Amniotic stem cell (primary cell): Measurements from ENCODE around the gene PSMD1.

Experiments used
- DNase-seq: peaks from one replicate; lab custom pipeline; 2025; lab: John Stamatoyannopoulos, UW

PSMD1 gene

GRCh38 chr2:231036131-231036530, 20.5 kb upstream of the PSMD1 start:
- DNase-seq: no peak

GRCh38 chr2:231036578-231037106, 20.0 kb upstream of the PSMD1 start:
- no peak for DNase-seq

DNA sequence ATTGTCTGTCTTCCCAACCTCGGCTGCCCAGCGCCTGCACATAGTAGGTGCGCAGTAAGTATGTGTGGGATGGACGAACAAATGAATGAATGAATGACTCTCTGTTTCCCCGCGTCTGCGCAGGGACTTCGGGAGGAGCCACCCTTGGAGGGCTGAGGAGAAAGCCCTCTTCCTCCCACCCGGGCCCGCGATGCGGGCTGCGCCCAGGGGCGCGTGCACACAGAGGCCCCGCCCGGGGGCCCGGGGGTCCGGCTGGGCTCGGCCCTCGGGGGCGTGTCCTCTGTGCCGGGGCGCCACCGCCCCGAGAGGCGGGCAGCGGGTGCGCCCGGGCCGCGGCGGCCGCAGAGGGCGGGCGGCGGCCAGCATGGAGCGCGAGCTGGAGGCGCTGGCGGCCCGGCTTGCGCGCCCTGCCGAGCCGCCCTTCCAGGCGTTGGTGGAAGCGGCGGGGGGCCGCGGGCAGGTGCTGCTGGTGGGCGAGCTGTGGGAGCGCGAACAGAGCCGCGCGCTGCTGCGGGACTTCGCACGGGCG, 19.4 kb upstream of the PSMD1 start, which contains the start of gene C2orf72:
Gene C2orf72 (plus strand): TSS at position 322 of the 529 bp plus-strand sequence. CDS start 43 bp downstream, at position 365.
- no peak for DNase-seq

DNA sequence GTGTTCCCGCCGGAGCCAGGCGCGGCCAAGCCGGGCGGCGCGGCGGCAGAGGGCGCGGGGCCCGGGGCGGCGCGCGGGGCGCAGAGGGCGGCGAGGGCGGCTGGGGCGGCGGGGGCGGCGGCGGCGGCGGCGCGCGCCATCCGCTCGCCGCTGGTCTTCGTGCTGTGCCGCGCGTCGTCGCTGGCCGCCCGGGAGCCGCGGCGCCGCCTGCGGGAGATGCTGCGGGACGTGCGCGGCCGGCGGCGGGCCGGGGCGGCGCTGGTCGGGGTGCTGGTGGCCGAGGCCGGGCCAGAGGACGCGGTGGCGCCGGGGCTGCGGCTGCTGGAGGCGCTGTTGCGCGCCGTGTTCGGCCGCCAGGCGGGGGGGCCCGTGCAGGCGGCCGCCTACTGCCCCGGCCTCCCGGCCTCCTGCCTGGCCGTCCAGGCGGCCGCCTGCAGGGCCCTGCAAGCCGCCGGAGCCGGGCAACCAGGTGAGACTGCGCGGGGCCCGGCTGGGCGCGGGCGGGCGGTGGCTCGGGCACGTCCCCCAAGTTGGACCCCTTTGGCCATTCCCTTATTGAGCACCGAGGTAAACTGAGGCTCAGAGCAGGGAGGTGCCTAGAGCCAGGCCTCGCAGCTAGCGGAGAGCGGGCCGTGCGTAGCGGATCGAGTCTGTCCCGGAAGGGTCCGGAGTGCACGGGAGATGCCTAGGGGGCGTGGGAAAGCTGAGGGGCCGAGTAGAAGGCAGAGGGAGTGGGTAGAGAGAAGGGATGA, 18.8 kb upstream of the PSMD1 start:
- DNase-seq: no peak

- no peak for DNase-seq
Observed at GRCh38 chr2:231038483-231039293, 18.0 kb upstream of the PSMD1 start.

- no peak for DNase-seq
Observed at GRCh38 chr2:231039294-231039664, 17.4 kb upstream of the PSMD1 start.

GRCh38 chr2:231039821-231040364, 16.8 kb upstream of the PSMD1 start:
- DNase-seq: no peak

DNA sequence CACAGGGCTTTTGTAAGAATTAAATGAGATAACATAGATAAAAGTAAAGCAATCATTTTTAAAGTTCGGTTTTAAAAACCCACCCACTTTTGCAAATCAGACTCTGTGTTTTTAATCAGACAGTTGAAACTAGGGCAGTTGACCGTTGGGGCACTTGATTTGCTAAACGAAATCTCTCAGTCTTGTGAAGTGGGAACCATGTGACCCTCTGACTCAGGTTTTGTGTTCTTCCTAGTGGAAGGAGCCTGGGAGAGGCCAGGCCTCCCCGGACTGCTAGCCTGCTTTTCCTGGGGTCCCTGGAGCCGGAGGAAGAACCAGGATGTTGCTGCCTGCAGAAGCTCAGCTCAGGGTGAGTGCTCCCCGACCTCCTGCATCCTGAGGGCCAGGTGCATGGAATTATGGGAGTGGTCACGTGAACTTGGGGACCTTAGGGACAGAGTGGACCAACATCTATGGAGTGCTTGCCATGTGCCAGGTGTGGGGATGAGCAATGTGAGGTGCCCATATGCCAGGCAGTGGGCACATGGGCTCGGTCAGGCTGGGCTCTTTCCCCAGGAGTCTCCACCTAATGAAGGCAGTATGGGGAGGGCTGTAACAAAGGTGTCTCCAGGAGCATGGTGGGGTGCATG, 15.5 kb upstream of the PSMD1 start:
- DNase-seq: no peak

- no peak for DNase-seq
Observed at GRCh38 chr2:231043796-231044195, 12.9 kb upstream of the PSMD1 start.

DNA sequence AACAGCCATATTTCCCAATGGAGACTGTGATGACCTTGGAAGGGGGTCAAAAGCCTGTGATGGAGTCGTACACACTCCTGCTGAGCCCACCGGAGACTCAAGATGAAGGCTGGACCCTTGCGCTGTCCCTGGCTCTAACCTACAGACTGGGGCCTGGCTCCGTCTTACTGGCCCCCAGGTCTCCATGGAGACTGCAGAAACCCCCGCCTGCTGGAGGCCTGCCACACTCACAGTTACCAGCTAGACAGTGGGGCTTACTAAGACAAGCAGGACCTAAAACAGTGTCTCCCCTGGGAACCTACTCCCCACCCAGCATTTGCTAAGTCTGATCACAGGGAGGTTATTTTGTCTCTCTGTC, 9.8 kb upstream of the PSMD1 start:
- no peak for DNase-seq

- no peak for DNase-seq
Observed at GRCh38 chr2:231047274-231047922, 9.3 kb upstream of the PSMD1 start.

DNA sequence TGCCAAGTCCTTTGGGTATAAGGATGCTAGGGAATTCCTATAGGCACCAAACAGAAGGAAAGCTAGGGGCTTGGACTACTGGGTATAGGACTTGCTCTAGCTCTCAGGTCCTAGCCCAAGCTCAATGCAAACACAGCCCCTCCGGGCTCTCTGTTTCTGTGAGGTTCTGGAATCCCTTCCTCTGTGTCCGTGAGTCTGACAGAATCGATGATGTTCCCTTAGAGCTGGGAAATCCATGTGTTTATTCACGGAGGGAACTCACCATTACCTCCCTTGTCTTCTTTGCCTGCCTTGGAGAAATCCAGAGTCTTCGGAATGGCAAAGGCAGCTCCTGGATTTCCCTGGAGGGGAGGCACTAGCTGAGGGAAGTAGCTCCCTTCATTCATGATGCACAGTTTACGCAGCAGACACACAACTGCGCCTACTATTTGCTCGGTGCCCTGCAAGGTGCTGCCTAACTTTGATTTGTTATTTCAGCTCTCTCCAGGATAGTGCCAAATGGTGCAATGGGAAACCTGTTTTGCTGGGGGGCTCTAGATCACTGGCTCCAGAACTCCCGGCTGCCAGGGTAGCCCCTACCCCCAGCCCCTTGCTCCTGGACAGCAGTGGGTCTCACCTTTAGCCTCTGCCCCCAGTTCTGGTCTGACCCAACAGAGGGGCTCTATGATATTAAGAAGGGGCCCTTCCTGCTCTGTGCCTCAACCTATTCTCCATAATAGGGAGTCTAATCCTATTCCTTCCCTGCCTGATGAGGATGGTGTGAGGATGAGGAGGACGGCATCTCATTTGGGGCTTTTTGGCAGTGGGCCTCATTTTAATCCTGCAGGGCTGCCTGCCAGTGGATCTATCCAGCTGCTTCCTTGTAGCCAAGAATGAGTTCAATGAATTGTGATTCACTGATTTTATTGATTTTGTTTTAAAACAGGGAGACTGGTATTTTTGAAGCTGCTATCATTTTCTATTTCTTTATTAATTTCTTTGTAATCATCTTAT, 8.4 kb upstream of the PSMD1 start:
- DNase-seq: no peak

DNA sequence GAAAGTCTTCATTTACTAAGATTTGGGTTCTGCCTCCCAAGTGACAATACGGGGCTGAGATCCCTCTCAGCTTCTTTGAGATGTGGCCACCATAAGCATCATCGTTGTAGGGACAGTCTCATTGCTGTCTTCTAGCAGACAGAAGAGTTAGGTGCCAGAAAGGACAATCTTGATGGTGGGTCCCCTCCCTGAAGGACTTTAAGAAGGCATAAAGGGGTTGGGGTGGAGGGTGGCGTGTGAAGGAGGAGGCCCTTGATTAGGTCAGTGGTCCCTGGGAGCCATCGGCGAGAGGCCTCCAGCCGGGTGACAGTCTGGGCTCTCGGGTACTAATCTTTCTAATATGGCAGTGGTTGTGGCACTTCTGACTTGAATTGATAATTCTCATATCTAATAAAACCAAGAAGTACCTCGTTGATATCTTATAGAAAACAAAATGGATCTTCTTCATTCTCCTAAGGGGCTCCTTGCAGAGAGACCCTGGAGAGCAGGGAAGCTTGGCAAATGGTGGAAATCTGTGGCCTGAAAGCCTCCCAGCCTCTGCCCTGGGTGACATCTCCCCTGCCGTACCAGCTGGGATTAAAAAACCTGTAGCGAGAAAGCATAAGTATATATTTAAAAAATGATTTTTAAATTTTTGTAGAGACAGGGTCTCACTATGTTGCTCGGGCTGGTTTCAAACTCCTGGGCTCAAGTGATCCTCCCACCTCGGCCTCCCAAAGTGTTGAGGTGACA, 7.2 kb upstream of the PSMD1 start:
- DNase-seq: no peak

GRCh38 chr2:231050018-231050901, 6.4 kb upstream of the PSMD1 start:
- DNase-seq: no peak

- no peak for DNase-seq
Observed at GRCh38 chr2:231051116-231051515, 5.6 kb upstream of the PSMD1 start.

GRCh38 chr2:231052494-231053451, 3.9 kb upstream of the PSMD1 start:
- peak; percentile 65 for DNase-seq

DNA sequence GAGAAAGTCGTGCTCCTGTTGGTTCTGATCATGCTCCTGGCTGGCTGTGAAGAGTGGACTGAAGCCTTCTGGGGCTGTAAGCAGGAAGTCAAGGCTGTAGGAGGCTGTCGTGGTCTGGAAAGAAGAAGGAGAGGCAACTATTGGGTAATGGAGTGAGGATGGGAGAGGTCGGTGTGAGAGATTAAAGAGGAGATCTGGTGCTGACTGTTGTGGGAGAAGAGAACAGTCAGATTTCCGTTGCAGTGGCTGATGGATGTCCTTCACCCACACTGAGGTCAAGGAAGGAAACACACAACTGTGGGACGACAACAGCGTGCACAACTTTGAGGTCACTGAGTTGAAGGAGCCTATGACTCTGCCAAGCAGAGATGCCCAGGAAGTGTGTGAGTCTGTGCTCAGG, 2.8 kb upstream of the PSMD1 start:
- no peak for DNase-seq
